OCI-LY3 (cell line): ENCODE measurements around the gene WSB2.

Source experiments
- H2AFZ ChIP-seq: fragments of 200-600, 300-600 bp; shearing (Covaris generic); 2 replicates; pipeline ENCODE4 v1.6.0; 2014; ENCODE audit warnings: antibody characterized with exemption, low read depth, low read length
- H3K27ac ChIP-seq: fragments of 200-600, 300-600 bp; sonication (generic); 2 replicates; pipeline ENCODE4 v1.5.1; 2014; ENCODE audit warnings: mild to moderate bottlenecking, low read length, moderate library complexity, mixed read lengths
- H3K27me3 ChIP-seq: fragments of 200-600, 300-600 bp; sonication (generic); 2 replicates; pipeline ENCODE4 v1.6.1; 2014; ENCODE audit warnings: low read depth, low read length, mixed read lengths
- H3K36me3 ChIP-seq: fragments of 200-600, 300-600 bp; sonication (generic); replicated peaks from 2 replicates; pipeline ENCODE3; 2014; ENCODE audit warnings: low read depth, low read length, mixed read lengths
- H3K4me1 ChIP-seq: fragments of 300-600, 200-600 bp; sonication (generic); 2 replicates; pipeline ENCODE4 v1.6.1; 2014; ENCODE audit warnings: low read length, mixed read lengths
- H3K4me2 ChIP-seq: fragments of 200-600, 300-600 bp; sonication (generic); 2 replicates; pipeline ENCODE4 v1.6.1; 2014; ENCODE audit warnings: low read length, mixed read lengths
- H3K4me3 ChIP-seq: fragments of 300-600, 200-600 bp; sonication (generic); 2 replicates; pipeline ENCODE4 v1.5.1; 2014; ENCODE audit warnings: antibody characterized with exemption, mild to moderate bottlenecking, low read length, moderate library complexity
- H3K79me2 ChIP-seq: fragments of 300-600, 200-600 bp; shearing (Covaris generic); 2 replicates; pipeline ENCODE4 v1.6.1; 2014; ENCODE audit warnings: mild to moderate bottlenecking, low read length, mixed read lengths
- H3K9ac ChIP-seq: fragments of 300-600, 200-600 bp; shearing (Covaris generic); 2 replicates; pipeline ENCODE4 v1.6.0; 2014; ENCODE audit warnings: mild to moderate bottlenecking, low read length, moderate library complexity
- H3K9me3 ChIP-seq: fragments of 200-600, 300-600 bp; shearing (Covaris generic); 2 replicates; pipeline ENCODE4 v1.6.1; 2014; ENCODE audit warnings: low read length, mixed read lengths; ENCODE audit not compliant: insufficient read depth
- H4K20me1 ChIP-seq: fragments of 200-600, 300-600 bp; sonication (generic); 2 replicates; pipeline ENCODE4 v1.6.1; 2016; ENCODE audit warnings: low read length, mixed read lengths; ENCODE audit not compliant: insufficient read depth
- CTCF ChIP-seq: fragments of 200-600, 300-600 bp; sonication (generic); IDR thresholded peaks from 2 replicates; pipeline ENCODE4 v1.5.1; 2014; ENCODE audit warnings: antibody characterized with exemption, low read length, low read depth
- EZH2phosphoT487 ChIP-seq: fragments of 200-600 bp; shearing (Covaris generic); IDR thresholded peaks from 2 replicates; pipeline ENCODE4 v1.6.1; 2018; ENCODE audit warnings: antibody characterized with exemption, mixed run types, low read depth

Gene WSB2

GRCh38 chr12:118101051-118101450, 40.1 kb upstream of the WSB2 start:
- Histone ChIP-seq H3K36me3 (no peaks in the 10 kb centered on the region), H3K4me3 (no peak overlapping the region), H3K9me3 (no peaks in the 10 kb centered on the region), H4K20me1 (no peaks in the 10 kb centered on the region), H3K4me1 (0 out of 2 replicates have a peak, but pooled peaks cover 3% of the 10 kb centered on the region), H3K27ac (no peak overlapping the region), H3K4me2 (no peak overlapping the region), H3K79me2 (no peaks in the 10 kb centered on the region), H3K27me3 (peaks cover 7% of the 10 kb centered on the region; the same call in 1 of the 2 replicates), H3K9ac (no peak overlapping the region), H2AFZ (no peak overlapping the region)
- TF ChIP-seq EZH2phosphoT487, result no peak
- TF ChIP-seq CTCF, result no peak

GRCh38 chr12:118098911-118099671, 38.1 kb upstream of the WSB2 start:
- H3K27ac ChIP-seq, result no peak overlapping the region
- H3K36me3 ChIP-seq, result no peaks in the 10 kb centered on the region
- peaks cover 7% of the 10 kb centered on the region; the same call in 1 of the 2 replicates for H3K27me3 ChIP-seq
- H3K4me2 ChIP-seq, result no peak overlapping the region
- TF ChIP-seq EZH2phosphoT487, result no peak
- TF ChIP-seq CTCF, result no peak
- H3K4me3 ChIP-seq, result no peak overlapping the region
- no peak overlapping the region for H3K9ac ChIP-seq
- no peaks in the 10 kb centered on the region for H3K9me3 ChIP-seq
- H4K20me1 ChIP-seq, result no peaks in the 10 kb centered on the region
- no peak overlapping the region for H2AFZ ChIP-seq
- no peaks in the 10 kb centered on the region for H3K79me2 ChIP-seq
- H3K4me1 ChIP-seq, result no peaks in the 10 kb centered on the region

- H3K4me2 ChIP-seq, result no peak overlapping the region
- H3K4me3 ChIP-seq, result no peak overlapping the region
- H3K36me3 ChIP-seq, result no peaks in the 10 kb centered on the region
- H3K27ac ChIP-seq, result no peak overlapping the region
- H3K9ac ChIP-seq, result no peak overlapping the region
- no peaks in the 10 kb centered on the region for H3K9me3 ChIP-seq
- H4K20me1 ChIP-seq, result no peaks in the 10 kb centered on the region
- H3K79me2 ChIP-seq, result no peaks in the 10 kb centered on the region
- H2AFZ ChIP-seq, result no peak overlapping the region
- TF ChIP-seq EZH2phosphoT487 (no peak), CTCF (no peak)
- H3K4me1 ChIP-seq, result no peaks in the 10 kb centered on the region
- peaks cover 7% of the 10 kb centered on the region; the same call in 1 of the 2 replicates for H3K27me3 ChIP-seq
Measured at GRCh38 chr12:118098401-118098800, 37.4 kb upstream of the WSB2 start.

DNA sequence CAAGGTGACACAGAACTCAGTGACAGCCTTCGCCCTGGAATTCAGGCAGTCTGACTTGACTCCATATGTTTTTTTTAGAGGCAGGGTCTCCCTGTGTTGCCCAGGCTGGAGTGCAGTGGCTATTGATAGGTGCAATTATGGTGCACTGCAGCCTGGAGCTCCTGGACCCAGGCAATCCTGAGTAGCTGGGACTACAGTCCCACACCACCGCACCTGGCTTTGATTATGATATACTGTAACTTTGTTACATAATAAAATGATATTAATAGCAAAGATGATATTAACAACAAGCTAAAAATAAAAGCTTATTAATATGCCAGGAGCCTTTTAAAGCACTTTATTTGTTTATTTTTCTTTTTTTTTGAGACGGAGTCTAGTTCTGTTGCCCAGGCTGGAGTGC, 33.1 kb upstream of the WSB2 start:
- Histone ChIP-seq H3K79me2 (no peaks in the 10 kb centered on the region), H3K36me3 (no peaks in the 10 kb centered on the region)
- TF ChIP-seq EZH2phosphoT487, result no peak
- TF ChIP-seq CTCF, result no peak

More for the DNA sequence above, 33.1 kb upstream of the WSB2 start:
- H3K9me3 ChIP-seq, result no peaks in the 10 kb centered on the region
- no peaks in the 10 kb centered on the region for H3K4me1 ChIP-seq
- H2AFZ ChIP-seq, result no peak overlapping the region
- no peak overlapping the region for H3K27ac ChIP-seq
- H3K4me3 ChIP-seq, result no peak overlapping the region
- no peak overlapping the region for H3K9ac ChIP-seq
- H4K20me1 ChIP-seq, result no peaks in the 10 kb centered on the region
- H3K4me2 ChIP-seq, result no peak overlapping the region
- H3K27me3 ChIP-seq, result no peaks in the 10 kb centered on the region
